ENCODE data around the gene VWA7.

VWA7 gene

GRCh38 chr6:31723980-31724691 lies 53.0 kb downstream of the VWA7 start:
- Mint-ChIP-seq H3K36me3 (peaks cover 4% of the 10 kb centered on the region), H3K27ac (no peak overlapping the region), H3K27me3 (no peaks in the 10 kb centered on the region), H3K4me1 (ENCODE audit: low read depth) (peaks cover 34% of the 10 kb centered on the region), H3K4me3 (no peak overlapping the region), H3K9me3 (ENCODE audit: low read depth) (no peaks in the 10 kb centered on the region)

DNA sequence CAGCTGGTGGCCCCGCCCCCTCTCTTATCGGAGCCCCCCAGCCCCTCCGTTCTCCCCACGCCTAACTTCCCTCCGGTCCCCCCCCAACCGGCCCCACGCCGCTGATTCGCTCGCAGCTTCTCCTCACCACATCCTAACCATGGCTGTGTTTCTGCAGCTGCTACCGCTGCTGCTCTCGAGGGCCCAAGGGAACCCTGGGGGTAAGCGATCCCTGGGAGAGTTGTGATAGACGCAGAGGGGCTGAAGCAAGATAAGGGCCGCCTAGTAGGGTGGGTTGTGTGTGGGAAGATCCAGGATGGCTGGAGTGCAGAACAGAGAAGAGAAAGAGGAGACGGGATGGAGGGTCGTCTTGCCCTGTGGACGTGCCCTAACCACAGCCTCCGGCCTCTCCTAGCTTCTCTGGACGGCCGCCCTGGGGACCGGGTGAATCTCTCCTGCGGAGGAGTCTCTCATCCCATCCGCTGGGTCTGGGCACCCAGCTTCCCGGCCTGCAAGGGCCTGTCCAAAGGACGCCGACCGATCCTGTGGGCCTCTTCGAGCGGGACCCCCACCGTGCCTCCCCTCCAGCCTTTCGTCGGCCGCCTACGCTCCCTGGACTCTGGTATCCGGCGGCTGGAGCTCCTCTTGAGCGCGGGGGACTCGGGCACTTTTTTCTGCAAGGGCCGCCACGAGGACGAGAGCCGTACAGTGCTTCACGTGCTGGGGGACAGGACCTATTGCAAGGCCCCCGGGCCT lies 53.7 kb downstream of the VWA7 start, which contains the start of gene MPIG6B:
Gene MPIG6B, plus strand, starts transcription at position 129 of the 735 bp plus-strand sequence. Its CDS starts 11 bp downstream, at position 140.
- no peaks in the 10 kb centered on the region for H3K27me3 Mint-ChIP-seq
- no peak within 1 kb of the TSS for H3K27ac Mint-ChIP-seq
- peaks cover 30% of the 10 kb centered on the region for H3K4me1 Mint-ChIP-seq (ENCODE audit: low read depth)
- peak within 1 kb of the TSS; percentile 5 for H3K4me3 Mint-ChIP-seq
- no peaks in the 10 kb centered on the region for H3K9me3 Mint-ChIP-seq (ENCODE audit: low read depth)
- H3K36me3 Mint-ChIP-seq = peaks cover 4% of the 10 kb centered on the region

- Mint-ChIP-seq H3K9me3 (ENCODE audit: low read depth) (no peaks in the 10 kb centered on the region), H3K27me3 (no peaks in the 10 kb centered on the region), H3K36me3 (peaks cover 4% of the 10 kb centered on the region), H3K4me3 (peak overlapping the region; percentile 5), H3K4me1 (ENCODE audit: low read depth) (peaks cover 23% of the 10 kb centered on the region), H3K27ac (no peak overlapping the region)
These were observed 55.0 kb downstream of the VWA7 start for GRCh38 chr6:31722173-31722572.

GRCh38 chr6:31721351-31722020 lies 55.6 kb downstream of the VWA7 start, which contains the start of gene LY6G6C:
Gene LY6G6C (minus strand): TSS chr6:31721746. CDS start chr6:31721679, 67 bp downstream.
- Mint-ChIP-seq H3K4me1 (ENCODE audit: low read depth) (peaks cover 17% of the 10 kb centered on the region), H3K27me3 (no peaks in the 10 kb centered on the region), H3K36me3 (no peaks in the 10 kb centered on the region), H3K27ac (no peak within 1 kb of the TSS), H3K4me3 (peak within 1 kb of the TSS; percentile 5), H3K9me3 (ENCODE audit: low read depth) (no peaks in the 10 kb centered on the region)

DNA sequence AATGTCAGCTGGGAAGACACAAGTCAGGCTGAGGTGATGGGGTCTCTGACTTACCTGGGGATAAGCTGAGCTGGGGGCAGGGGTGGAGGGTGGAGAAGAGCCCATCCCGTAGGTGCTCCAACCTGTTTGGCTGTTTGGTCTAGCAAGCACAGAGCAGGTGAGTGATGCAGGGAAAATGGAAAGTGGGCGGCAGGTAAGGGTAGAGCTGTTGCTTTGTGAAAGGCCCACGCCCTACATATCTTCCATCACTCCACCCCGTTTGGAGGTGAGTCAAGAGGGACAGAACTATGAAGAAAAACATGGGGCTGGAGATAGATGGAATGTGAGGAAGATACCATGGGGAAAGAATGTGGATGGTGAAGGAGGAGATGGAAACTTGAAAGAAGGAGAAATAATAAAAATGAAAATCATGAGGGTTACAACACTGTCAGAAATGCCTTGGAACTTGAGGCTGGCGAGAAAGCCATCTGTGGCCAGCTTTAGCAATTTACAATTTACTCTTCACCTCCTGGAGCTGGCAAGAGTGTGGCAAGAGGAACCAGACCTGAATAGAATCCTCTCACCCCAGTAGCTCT lies 56.8 kb downstream of the VWA7 start:
- Mint-ChIP-seq H3K27me3 (no peaks in the 10 kb centered on the region), H3K27ac (no peak overlapping the region), H3K4me1 (ENCODE audit: low read depth) (peaks cover 9% of the 10 kb centered on the region), H3K9me3 (ENCODE audit: low read depth) (no peaks in the 10 kb centered on the region), H3K36me3 (no peaks in the 10 kb centered on the region), H3K4me3 (no peak overlapping the region)

DNA sequence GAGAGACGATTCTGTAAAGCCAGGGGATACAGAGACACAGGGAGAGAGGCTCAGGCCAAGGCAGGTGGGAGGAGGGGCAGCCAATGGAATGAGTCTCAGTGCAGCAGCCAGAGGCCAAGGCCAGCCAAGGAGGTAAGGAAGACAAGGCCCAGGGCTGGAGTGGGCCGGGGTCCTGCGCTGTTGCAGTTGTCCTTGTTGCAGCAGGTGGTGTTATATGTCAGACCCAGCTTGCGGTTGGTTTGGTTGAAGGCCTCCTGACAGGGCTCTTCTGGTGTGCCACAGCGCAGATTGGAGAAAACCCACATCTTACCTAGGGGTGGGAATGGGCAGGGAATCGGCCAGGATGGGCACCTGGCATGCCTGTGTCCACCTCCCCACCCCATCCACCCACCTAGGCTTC lies 58.1 kb downstream of the VWA7 start:
- peaks cover 11% of the 10 kb centered on the region for H3K4me1 Mint-ChIP-seq (ENCODE audit: low read depth)
- H3K27me3 Mint-ChIP-seq = no peaks in the 10 kb centered on the region
- H3K36me3 Mint-ChIP-seq = no peaks in the 10 kb centered on the region
- no peaks in the 10 kb centered on the region for H3K9me3 Mint-ChIP-seq (ENCODE audit: low read depth)
- no peak overlapping the region for H3K4me3 Mint-ChIP-seq
- no peak overlapping the region for H3K27ac Mint-ChIP-seq

GRCh38 chr6:31718265-31718664 lies 58.9 kb downstream of the VWA7 start:
- Mint-ChIP-seq H3K4me1 (ENCODE audit: low read depth) (peaks cover 10% of the 10 kb centered on the region), H3K27me3 (no peaks in the 10 kb centered on the region), H3K27ac (no peak overlapping the region), H3K9me3 (ENCODE audit: low read depth) (no peaks in the 10 kb centered on the region), H3K36me3 (no peaks in the 10 kb centered on the region), H3K4me3 (no peak overlapping the region)

GRCh38 chr6:31717499-31718222 lies 59.5 kb downstream of the VWA7 start:
- H3K9me3 Mint-ChIP-seq (ENCODE audit: low read depth) = no peaks in the 10 kb centered on the region
- H3K36me3 Mint-ChIP-seq = no peaks in the 10 kb centered on the region
- H3K27ac Mint-ChIP-seq = no peak overlapping the region
- peaks cover 10% of the 10 kb centered on the region for H3K4me1 Mint-ChIP-seq (ENCODE audit: low read depth)
- no peak overlapping the region for H3K4me3 Mint-ChIP-seq
- H3K27me3 Mint-ChIP-seq = no peaks in the 10 kb centered on the region
